Psoas muscle (tissue), 8 donors: ENCODE measurements around the gene POLR2A. TPM values are rescaled to one million over a fixed set of nuclear protein-coding genes. Genes with fewer than 3 reads are reported as not detected.

Experiments used
- ATAC-seq, 4 donors: fragments of 200-7000 bp; cut with Tn5 transposase; one replicate each; pipeline ENCODE4 v1.9.1; 2020; ENCODE audit warnings: moderate library complexity in 3 of 4, mild to moderate bottlenecking in 2 of 4
- DNase-seq, 2 donors: peaks; one replicate each; pipeline ENCODE4 v3.0.0-alpha.2; 2020
- H3K27ac ChIP-seq: fragments of 200-600 bp; one replicate; pipeline ENCODE4 v1.8.0; 2022
- H3K27me3 ChIP-seq, 3 donors: fragments of 200-600 bp in 1 of 3; one replicate each; pipeline versions ENCODE4 v1.6.1 to v1.8.0; 2013 to 2022; ENCODE audit warnings: low read length in 2 of 3, mild to moderate bottlenecking in 2 of 3, moderate library complexity in 1 of 3; ENCODE audit not compliant: insufficient read depth in 3 of 3
- H3K36me3 ChIP-seq, 2 donors: fragments of 200-600 bp in 1 of 2; one replicate each; pipeline versions ENCODE4 v1.6.1 to v1.8.0; 2013 to 2022; ENCODE audit warnings: low read depth in 1 of 2, mild to moderate bottlenecking in 1 of 2, moderate library complexity in 1 of 2; ENCODE audit not compliant: insufficient read depth in 1 of 2
- H3K4me1 ChIP-seq: fragments of 200-600 bp; one replicate; pipeline ENCODE4 v1.8.0; 2022
- H3K4me3 ChIP-seq: fragments of 200-600 bp; one replicate; pipeline ENCODE4 v1.8.0; 2022; ENCODE audit warnings: mild to moderate bottlenecking
- H3K9me3 ChIP-seq: fragments of 200-600 bp; one replicate; pipeline ENCODE4 v1.8.0; 2022
- WGBS, 3 donors: extraction: QIAGEN DNeasy Blood & Tissue Kit; methylation state at CpG; one replicate each; pipeline versions ENCODE4 v1.1.6 to v1.1.7; 2013; 5-methylcytosine and 5-hydroxymethylcytosine counted together
- intact Hi-C, 2 donors: fragments of 100-400 bp; cut with DNase I; formaldehyde crosslinking; loops; one replicate each; pipeline versions ENCODE4 v1.11.0 to v1.14.2; 2022
- polyA plus RNA-seq, 3 donors: library from polyadenylated mRNA; stranded (reverse); fragments of 200-250 nt; gene quantifications; one replicate each; pipeline ENCODE4 v1.2.3, GENCODE V29; 2013
- total RNA-seq, 4 donors: library from RNA; stranded (reverse); fragmentation: NEBNext Ultra II Directional in 2 of 4; extraction: Animal tissue kit (Norgen Biotek cat#: 25700) in 2 of 4; gene quantifications; one replicate each; pipeline versions ENCODE4 v1.2.1 to v1.2.4, GENCODE V29; 2021 to 2023
- TF ChIP-seq, protein P1 (sequence below): fragments of 200-600 bp; IDR thresholded peaks from one replicate; pipeline ENCODE4 v1.8.0; 2022; ENCODE audit warnings: antibody characterized with exemption
- donor health status: healthy with polysubstance abuse.
- donor health status: DM: no; HTN: no; CAD: no; lungs with moderate emphysema.
- donor health status: Bipolar disorder and iron deficiency.
- donor health status: healthy.
- donor health status: DM: yes; HTN: yes; CAD: no.
- donor health status: DM: no; HTN: no; CAD: no.
- donor health status: DM: no; HTN: no; CAD: no.
- donor health status: DM: yes; HTN: yes; CAD: no.

The POLR2A gene
- total and polyA plus RNA-seq, 7 donors, result 8.0 to 74.3 (median 54.9) TPM

DNA sequence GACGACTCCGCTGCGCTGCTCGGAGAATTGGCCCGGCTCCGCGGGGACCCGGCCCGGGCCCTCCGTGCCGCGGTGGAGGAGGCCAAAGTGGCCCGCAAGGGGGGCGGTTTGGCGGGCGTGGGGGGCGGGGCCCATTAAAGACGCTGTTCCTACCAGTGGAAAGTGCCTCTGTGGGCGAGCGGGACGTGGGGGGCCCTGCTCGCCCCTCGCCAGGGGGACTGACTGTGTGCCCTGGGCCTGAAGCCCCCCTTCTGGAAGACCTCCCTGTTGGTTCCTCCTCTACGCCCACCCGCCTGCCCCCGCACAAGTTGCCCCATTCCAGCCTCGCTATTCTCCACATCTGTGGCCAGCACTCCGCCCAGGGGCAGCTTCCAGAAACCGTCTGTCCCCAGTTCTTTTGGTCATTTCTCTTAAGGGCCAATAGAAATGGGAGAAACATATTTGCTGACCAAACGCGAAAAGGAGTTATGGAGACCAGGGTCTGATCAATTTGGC lies 46.8 kb upstream of the POLR2A start:
- intact Hi-C loops, result loop anchor here (5.0 to 10.0 kb wide), 3 partner anchors 85 to 247 kb away; partner anchors contain the start of genes KCTD11 (in 1 of the 2), SENP3 (in 1 of the 2), TP53 (in 1 of the 2) and WRAP53 (in 1 of the 2)
- Histone ChIP-seq H3K4me1 (peaks cover 44% of the 10 kb centered on the region), H3K27me3 (no peaks in the 10 kb centered on the region), H3K36me3 (no peaks in the 10 kb centered on the region), H3K4me3 (peak overlapping the region; percentile 72), H3K27ac (peak overlapping the region; percentile 100), H3K9me3 (no peaks in the 10 kb centered on the region)
- 23 to 35% (median 32%) methylated on average over 19 to 31 of the region's 31 CpGs for WGBS, 3 donors
- TF ChIP-seq, protein P1, sequence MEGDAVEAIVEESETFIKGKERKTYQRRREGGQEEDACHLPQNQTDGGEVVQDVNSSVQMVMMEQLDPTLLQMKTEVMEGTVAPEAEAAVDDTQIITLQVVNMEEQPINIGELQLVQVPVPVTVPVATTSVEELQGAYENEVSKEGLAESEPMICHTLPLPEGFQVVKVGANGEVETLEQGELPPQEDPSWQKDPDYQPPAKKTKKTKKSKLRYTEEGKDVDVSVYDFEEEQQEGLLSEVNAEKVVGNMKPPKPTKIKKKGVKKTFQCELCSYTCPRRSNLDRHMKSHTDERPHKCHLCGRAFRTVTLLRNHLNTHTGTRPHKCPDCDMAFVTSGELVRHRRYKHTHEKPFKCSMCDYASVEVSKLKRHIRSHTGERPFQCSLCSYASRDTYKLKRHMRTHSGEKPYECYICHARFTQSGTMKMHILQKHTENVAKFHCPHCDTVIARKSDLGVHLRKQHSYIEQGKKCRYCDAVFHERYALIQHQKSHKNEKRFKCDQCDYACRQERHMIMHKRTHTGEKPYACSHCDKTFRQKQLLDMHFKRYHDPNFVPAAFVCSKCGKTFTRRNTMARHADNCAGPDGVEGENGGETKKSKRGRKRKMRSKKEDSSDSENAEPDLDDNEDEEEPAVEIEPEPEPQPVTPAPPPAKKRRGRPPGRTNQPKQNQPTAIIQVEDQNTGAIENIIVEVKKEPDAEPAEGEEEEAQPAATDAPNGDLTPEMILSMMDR, result no peak
- peak in 1 of 4 donors; percentile 0 for ATAC-seq
- no peak for DNase-seq

DNA sequence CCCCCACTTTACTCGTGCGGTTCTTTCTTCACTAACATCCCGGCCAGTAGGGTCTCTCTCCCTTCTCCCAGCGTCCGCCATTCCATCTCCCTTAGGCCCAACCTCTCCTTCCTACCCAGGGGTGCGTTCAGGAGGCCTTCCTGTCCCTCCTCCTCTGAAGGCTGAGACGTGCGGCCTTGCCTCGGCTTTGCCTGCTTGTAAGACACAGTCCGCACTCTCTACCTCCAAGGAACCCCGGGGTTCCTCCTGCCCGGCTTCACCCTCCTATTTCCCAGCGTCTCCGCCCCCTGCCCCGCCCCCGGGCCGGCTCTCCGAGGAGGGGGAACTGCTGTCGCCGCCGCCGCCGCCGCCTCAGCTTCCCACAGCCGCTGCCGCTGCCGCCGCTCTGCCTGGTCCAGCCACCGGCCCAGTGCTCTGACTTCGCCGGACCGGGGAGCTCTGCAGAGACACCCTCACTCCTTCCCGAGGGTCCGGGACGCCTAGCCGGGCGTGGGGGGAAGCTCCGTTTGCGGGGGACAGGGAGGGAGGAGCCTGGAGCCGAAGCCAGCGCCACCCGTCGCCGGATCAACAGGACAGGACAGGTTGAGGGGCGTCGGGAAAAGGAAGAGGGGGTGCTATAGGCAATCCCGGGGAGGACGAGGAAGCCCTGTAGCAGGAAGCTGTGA lies 46.1 kb upstream of the POLR2A start:
- peaks cover 44% of the 10 kb centered on the region for H3K4me1 ChIP-seq
- peak in 1 of 4 donors; percentile 6 for ATAC-seq
- H3K9me3 ChIP-seq, result no peaks in the 10 kb centered on the region
- 29 to 39% (median 29%) methylated on average over 47 to 48 of the region's 48 CpGs for WGBS, 3 donors
- DNase-seq, result peak; percentile 76 to 85
- peak overlapping the region; percentile 100 for H3K27ac ChIP-seq
- TF ChIP-seq, protein P1, result no peak
- intact Hi-C loops, result loop anchor here (2.0 to 10.0 kb wide), 6 partner anchors 43 to 247 kb away; partner anchors contain the start of genes KCTD11 (in 2 of the 2), SENP3 (in 2 of the 2), SLC35G6 (in 1 of the 2) and TP53 (in 1 of the 2)
- H3K4me3 ChIP-seq, result peak overlapping the region; percentile 72
- no peaks in the 10 kb centered on the region for H3K27me3 ChIP-seq
- H3K36me3 ChIP-seq, result no peaks in the 10 kb centered on the region

DNA sequence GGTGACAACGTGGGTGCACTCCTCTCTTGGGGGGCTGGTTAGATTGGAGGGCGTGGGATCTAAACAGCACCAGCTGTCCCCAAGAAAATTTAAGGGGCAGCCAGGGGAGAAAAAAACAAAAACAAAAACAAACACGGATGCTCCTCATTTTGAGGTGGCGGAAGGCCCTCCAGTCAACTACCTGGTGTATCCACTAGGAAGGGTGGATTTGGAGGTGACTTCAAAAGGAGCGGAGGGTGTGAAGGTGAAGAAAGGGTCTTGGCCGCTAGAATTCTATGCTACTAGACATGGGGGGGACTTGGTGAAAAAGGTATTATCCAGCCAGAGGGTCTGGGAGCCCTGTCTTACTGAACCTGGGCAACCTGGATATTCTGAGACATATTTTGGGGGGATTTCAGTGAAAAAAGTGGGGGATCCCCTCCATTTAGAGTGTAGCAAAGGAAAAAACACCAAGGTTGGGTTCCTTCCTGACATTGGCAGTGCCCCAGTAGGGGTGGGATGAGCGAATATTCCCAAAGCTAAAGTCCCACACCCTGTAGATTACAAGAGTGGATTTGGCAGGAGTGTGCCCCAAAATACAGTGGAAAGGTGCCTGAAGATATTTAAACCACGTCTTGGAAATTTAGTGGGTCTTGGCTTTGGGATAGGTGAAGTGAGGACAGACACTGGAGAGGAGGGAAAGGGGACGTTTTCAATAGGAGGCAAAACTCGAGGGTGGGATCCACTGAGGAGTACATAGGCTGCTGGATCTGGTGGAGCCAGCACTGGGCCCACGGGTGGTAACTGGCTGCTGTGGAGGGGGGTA lies 45.3 kb upstream of the POLR2A start:
- H3K4me3 ChIP-seq, result peak overlapping the region; percentile 72
- no peaks in the 10 kb centered on the region for H3K9me3 ChIP-seq
- no peaks in the 10 kb centered on the region for H3K27me3 ChIP-seq
- intact Hi-C loops, result loop anchor here (2.0 to 10.0 kb wide), 6 partner anchors 42 to 246 kb away; partner anchors contain the start of genes KCTD11 (in 2 of the 2), SENP3 (in 2 of the 2), SLC35G6 (in 1 of the 2) and TP53 (in 1 of the 2)
- TF ChIP-seq, protein P1, result no peak
- DNase-seq, result no peak
- H3K36me3 ChIP-seq, result no peaks in the 10 kb centered on the region
- peaks cover 48% of the 10 kb centered on the region for H3K4me1 ChIP-seq
- H3K27ac ChIP-seq, result peak overlapping the region; percentile 100
- WGBS, 3 donors, result 49 to 66% (median 53%) methylated on average over 11 of the region's 11 CpGs
- ATAC-seq, result no peak

DNA sequence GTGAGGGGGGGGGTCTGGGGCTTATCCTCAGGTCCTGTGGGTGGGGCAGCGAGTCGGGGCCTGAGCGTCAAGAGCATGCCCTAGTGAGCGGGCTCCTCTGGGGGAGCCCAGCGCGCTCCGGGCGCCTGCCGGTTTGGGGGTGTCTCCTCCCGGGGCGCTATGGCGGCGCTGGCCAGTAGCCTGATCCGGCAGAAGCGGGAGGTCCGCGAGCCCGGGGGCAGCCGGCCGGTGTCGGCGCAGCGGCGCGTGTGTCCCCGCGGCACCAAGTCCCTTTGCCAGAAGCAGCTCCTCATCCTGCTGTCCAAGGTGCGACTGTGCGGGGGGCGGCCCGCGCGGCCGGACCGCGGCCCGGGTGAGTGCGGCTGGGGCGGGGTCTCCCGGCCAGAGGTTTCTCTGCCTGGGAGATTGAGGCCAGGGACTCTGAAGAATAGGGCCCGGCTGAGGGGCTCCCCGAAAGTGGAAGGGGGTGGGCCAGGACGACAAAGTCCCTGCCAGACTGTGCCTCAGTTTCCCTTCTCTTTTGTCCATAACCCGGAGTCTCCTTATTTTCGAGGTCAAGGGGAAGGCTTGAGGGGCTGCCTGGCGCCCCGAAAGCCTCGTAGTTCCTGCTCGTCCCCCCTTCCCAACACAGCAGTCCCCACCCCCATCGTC lies 44.6 kb upstream of the POLR2A start, which contains the start of gene FGF11:
TSS of gene FGF11 (plus strand) at position 51 of the 651 bp plus-strand sequence. CDS start at position 160, 109 bp downstream.
- no peaks in the 10 kb centered on the region for H3K9me3 ChIP-seq
- H3K4me3 ChIP-seq, result peak within 1 kb of the TSS; percentile 72
- TF ChIP-seq, protein P1, result no peak
- 5 to 9% (median 8%) methylated on average over 35 to 50 of the region's 50 CpGs for WGBS, 3 donors
- no peaks in the 10 kb centered on the region for H3K27me3 ChIP-seq
- peaks cover 54% of the 10 kb centered on the region for H3K4me1 ChIP-seq
- ATAC-seq (no peak), DNase-seq (no peak)
- H3K27ac ChIP-seq, result peak within 1 kb of the TSS; percentile 100
- H3K36me3 ChIP-seq, result no peaks in the 10 kb centered on the region
- intact Hi-C loops, result loop anchor here (1.0 to 10.0 kb wide), 9 partner anchors 39 to 245 kb away; partner anchors contain the start of genes KCTD11 (in 2 of the 2), SENP3 (in 2 of the 2), POLR2A (in 1 of the 2) and SLC35G6 (in 1 of the 2)
